Measurements from ENCODE around the gene LRRC25.
"Not testable (repeated sequence)": the region's sequence is repeated elsewhere in the genome, so short reads cannot be mapped to it uniquely, and the experiment has no call there.

LRRC25 gene

DNA sequence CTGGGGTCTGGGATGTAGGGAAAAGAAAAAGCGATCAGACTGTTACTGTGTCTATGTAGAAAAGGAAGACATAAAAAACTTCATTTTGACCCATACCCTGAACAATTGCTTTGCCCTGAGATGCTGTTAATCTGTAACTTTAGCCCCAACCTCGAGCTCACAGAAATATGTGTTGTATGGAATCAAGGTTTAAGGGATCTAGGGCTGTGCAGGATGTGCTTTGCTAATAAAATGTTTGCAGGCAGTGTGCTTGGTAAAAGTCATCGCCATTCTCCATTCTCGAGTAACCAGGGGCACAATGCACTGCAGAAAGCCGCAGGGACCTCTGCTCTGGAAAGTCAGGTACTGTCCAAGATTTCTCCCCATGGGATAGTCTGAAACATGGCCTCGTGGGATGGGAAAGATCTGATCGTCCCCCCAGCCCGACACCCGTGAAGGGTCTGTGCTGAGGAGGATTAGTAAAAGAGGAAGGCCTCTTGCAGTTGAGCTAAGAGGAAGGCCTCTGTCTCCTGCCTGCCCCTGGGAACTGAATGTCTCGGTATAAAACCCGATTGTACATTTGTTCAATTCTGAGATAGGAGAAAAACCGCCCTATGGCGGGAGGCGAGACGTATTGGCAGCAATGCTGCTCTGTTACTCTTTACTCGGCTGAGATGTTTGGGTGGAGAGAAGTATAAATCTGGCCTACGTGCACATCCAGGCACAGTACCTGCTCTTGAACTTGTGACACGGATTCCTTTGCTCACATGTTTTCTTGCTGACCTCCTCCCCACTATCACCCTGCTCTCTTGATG is 5.2 kb upstream of the LRRC25 start:
- not testable (repeated sequence) for DNase-seq (ENCODE audit: low spot score)

- peak; percentile 64 for DNase-seq (ENCODE audit: low spot score)
Observed at GRCh38 chr19:18401580-18402112, 4.2 kb upstream of the LRRC25 start.

GRCh38 chr19:18399008-18399407 is 1.6 kb upstream of the LRRC25 start:
- peak; percentile 65 for DNase-seq (ENCODE audit: low spot score)

GRCh38 chr19:18396471-18397241 is 766 bp downstream of the LRRC25 start:
- DNase-seq (ENCODE audit: low spot score): no peak

GRCh38 chr19:18393836-18394235 is 3.6 kb downstream of the LRRC25 start:
- DNase-seq (ENCODE audit: low spot score): no peak

- DNase-seq (ENCODE audit: low spot score): no peak
Observed at GRCh38 chr19:18392926-18393325, 4.5 kb downstream of the LRRC25 start.

GRCh38 chr19:18392417-18392816 is 5.0 kb downstream of the LRRC25 start:
- no peak for DNase-seq (ENCODE audit: low spot score)

- no peak for DNase-seq (ENCODE audit: low spot score)
Observed at GRCh38 chr19:18391509-18392075, 5.8 kb downstream of the LRRC25 start.

DNA sequence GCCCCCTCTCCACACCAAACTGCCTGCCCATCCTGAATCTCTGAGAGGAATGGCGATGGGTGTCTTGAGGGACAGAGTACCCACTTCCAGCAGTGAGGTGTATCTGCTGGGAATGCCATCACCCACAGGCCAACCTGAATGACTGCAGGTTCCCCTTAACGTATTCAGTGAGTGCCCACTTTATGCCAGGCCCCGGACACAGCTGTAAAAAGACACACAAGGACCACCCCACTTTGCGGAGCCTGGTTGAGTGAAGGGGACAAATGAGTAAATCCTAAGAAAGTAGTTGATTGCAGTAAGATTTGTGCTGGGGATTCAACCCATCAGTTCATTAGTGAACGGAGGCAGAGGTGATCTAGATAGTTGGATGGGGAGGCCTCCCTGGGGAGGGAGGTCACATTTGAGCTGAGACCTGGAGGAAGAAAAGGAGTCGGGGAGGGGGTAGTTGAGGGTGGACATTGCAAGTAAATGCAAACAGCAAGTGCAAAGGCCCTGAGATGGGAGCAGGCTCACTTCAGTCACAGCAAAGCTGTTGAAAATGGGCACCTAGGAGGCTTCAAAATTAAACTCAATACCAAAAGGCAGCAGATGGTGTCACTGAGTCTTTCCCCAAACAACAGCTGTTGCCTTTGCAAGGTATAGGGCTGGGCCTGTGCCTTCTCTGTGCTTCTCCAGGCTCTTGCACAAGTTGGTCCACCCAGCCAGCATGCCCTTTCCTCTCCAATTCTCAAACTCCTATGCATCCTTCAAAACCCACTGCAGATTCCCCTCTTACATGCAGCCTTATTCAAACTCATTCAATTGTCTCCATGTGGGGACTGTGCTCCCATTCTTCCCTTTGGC is 7.1 kb downstream of the LRRC25 start:
- no peak for DNase-seq (ENCODE audit: low spot score)

GRCh38 chr19:18389726-18390064 is 7.7 kb downstream of the LRRC25 start:
- no peak for DNase-seq (ENCODE audit: low spot score)

DNA sequence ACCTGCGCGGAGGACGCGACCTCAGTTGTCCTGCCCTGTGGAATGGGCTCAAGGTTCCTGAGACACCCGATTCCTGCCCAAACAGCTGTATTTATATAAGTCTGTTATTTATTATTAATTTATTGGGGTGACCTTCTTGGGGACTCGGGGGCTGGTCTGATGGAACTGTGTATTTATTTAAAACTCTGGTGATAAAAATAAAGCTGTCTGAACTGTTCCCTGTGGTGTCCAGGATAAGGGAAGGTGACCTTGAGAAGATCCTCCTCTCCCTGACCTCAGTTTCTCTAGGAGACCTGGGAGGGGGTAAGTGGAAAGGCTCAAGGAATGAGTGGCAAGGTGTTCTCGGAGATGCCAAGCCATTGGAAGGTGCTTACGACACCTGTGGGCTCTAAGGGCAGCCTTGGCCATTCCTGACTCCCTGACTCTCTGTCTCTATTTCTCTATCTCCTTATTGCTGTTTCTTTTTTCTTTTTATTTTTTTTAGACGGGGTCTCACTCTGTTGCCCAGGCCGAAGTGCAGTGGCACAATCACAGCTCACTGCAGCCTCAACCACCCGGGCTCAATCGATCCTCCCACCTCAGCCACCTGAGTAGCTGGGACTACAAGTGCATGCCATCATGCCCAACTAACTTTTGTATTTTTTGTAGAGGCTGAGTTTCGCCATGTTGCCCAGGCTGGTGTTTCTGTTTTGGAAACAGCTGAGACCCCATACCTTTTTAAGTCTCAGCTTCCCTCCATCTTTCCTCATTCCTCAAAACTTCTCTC is 8.3 kb downstream of the LRRC25 start:
- no peak for DNase-seq (ENCODE audit: low spot score)

DNA sequence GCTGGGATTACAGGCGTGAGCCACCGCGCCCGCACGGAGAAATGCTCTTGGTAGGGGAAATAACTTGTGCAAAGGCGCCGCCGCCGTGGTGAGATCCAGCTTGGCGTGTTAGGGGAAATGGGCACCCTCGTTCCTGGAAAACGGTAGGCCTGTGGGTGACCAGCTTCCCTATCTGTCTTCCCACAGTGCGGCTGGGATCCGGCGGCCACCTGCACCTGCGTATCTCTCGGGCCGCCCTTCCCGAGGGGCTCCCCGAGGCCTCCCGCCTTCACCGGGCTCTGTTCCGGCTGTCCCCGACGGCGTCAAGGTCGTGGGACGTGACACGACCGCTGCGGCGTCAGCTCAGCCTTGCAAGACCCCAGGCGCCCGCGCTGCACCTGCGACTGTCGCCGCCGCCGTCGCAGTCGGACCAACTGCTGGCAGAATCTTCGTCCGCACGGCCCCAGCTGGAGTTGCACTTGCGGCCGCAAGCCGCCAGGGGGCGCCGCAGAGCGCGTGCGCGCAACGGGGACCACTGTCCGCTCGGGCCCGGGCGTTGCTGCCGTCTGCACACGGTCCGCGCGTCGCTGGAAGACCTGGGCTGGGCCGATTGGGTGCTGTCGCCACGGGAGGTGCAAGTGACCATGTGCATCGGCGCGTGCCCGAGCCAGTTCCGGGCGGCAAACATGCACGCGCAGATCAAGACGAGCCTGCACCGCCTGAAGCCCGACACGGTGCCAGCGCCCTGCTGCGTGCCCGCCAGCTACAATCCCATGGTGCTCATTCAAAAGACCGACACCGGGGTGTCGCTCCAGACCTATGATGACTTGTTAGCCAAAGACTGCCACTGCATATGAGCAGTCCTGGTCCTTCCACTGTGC is 9.1 kb downstream of the LRRC25 start:
- peak; percentile 91 for DNase-seq (ENCODE audit: low spot score)

DNA sequence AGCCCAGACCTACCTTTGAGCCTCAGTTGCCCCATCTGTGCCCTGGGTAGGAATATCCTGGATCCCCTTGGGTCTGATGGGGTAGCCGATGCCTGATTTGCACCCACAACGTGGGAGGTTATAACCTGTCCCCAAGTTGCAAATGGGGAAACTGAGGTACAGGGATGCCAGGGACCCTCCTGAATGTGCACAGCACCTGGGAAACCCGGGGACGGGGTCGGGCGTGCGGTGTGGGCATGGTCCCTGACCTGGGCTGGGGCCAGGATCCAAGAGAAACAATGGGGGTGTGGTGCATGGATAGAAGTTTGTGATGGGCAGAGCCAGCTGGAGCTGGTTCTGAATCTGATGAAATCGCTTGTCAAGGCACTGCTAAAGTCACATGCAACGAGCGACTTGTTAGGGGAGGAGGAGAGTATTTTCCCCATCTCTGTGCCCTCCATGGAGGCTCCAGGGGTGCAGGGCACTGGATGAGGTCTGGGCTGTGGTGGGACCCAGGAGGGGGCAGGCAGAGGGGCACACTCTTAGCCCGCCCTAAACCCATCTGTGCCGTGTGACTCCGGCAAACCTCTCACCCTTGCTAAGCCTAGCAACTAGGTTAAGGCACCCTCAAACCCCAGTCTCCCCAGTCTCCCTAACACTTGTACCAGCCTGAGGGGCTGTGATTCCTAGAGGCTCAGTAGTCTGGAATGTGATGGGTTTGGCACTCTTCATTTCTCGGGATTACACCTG is 10.7 kb downstream of the LRRC25 start:
- DNase-seq (ENCODE audit: low spot score): peak; percentile 67

- DNase-seq (ENCODE audit: low spot score): peak; percentile 90
Observed at GRCh38 chr19:18385675-18386542, 11.5 kb downstream of the LRRC25 start, which contains the start of gene GDF15. Gene GDF15 (plus strand): TSS chr19:18386158. CDS start chr19:18386190, 32 bp downstream.

DNA sequence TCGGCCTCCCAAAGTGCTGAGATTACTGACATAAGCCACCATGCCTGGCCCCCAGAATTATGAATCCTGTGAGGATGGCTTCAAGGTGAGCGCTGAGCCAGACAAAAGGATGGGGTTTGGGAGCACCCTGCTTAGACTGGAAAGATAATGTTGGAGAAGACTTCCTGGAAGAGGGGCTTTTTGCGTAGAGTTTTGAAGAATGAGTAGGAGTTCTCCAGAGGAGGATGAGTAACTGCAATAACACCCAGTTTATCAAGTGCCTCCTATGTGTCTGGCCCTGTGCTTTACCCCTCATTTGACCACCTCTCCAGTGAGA is 12.1 kb downstream of the LRRC25 start:
- DNase-seq (ENCODE audit: low spot score): no peak

DNA sequence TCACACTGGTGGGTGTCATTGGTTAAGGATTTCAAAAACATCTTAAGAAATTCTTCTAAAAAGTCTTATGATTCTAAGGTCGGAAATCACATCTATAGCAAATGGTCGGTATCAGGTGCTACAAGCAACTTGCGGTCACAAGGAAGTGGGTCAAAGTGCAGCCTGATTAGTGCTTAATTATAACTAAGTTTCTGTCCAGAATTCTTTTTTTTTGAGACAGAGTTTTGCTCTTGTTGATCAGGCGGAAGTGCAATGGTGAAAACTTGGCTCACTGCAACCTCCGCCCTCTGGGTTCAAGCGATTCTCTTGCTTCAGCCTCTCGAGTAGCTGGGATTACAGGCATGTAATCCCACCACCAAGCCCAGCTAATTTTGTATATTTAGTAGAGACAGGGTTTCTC is 12.6 kb downstream of the LRRC25 start:
- no peak for DNase-seq (ENCODE audit: low spot score)

DNA sequence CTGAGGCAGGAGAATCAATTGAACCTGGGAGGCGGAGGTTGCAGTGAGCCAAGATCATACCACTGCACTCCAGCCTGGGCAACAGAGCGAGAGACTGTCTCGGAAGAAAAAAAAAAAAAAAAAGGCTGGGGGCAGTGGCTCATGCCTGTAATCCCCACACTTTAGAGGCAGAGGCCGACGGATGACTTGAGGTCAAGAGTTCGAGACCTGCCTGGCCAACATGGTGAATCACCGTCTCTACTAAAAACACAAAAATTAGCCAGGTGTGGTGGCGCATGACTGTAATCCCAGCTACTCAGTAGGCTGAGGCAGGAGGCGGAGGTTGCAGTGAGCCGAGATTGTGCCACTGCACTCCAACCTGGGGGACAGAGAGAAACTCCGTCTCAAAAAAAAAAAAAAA is 13.8 kb downstream of the LRRC25 start:
- not testable (repeated sequence) for DNase-seq (ENCODE audit: low spot score)

DNA sequence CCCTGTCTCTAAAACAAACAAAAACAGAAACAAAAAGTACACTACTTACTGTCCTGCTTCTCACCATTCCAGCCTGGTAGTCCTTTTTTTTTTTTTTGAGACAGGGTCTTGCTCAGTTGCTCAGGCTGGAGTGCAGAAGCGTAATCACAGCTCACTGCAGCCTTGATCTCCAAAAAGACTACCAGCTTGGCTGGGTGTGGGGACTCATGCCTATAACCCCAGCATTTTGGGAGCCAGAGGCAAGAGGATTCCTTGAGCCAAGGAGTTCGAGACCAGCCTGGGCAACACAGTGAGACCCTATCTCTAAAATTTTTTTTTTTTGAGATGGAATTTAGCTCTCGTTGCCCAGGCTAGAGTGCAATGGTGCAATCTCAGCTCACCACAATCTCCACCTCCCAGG is 16.6 kb downstream of the LRRC25 start:
- no peak for DNase-seq (ENCODE audit: low spot score)
